Stimulated activated CD4-positive, alpha-beta T cell treated with anti-CD3 and anti-CD28 coated beads, Interleukin-15, amount 100 ng/mL, for 24 hours (primary cell): ENCODE data around the gene TMEM143.

ENCODE experiments used
- DNase-seq: peaks from one replicate; pipeline ENCODE4 v3.0.0-alpha.2; 2020

TMEM143 gene

GRCh38 chr19:48354332-48354992 is 9.3 kb downstream of the TMEM143 start:
- DNase-seq: no peak

- no peak for DNase-seq
Measured at GRCh38 chr19:48353677-48354076, 10.1 kb downstream of the TMEM143 start.

- peak; percentile 88 for DNase-seq
Measured at GRCh38 chr19:48351341-48351752, 12.4 kb downstream of the TMEM143 start.

GRCh38 chr19:48350856-48351255 is 12.9 kb downstream of the TMEM143 start:
- no peak for DNase-seq

GRCh38 chr19:48348737-48349136 is 15.0 kb downstream of the TMEM143 start:
- no peak for DNase-seq

GRCh38 chr19:48348045-48348444 is 15.7 kb downstream of the TMEM143 start:
- no peak for DNase-seq

GRCh38 chr19:48346191-48346590 is 17.5 kb downstream of the TMEM143 start:
- DNase-seq: no peak

GRCh38 chr19:48344892-48345291 is 18.8 kb downstream of the TMEM143 start:
- no peak for DNase-seq

GRCh38 chr19:48342841-48343540 is 20.7 kb downstream of the TMEM143 start:
- DNase-seq: no peak

- no peak for DNase-seq
Measured at GRCh38 chr19:48342414-48342738, 21.4 kb downstream of the TMEM143 start.

- DNase-seq: no peak
Measured at GRCh38 chr19:48341515-48342413, 22.0 kb downstream of the TMEM143 start.

GRCh38 chr19:48340995-48341394 is 22.7 kb downstream of the TMEM143 start:
- no peak for DNase-seq

GRCh38 chr19:48338802-48339503 is 24.8 kb downstream of the TMEM143 start:
- no peak for DNase-seq

- DNase-seq: no peak
Measured at GRCh38 chr19:48338253-48338755, 25.4 kb downstream of the TMEM143 start.

- DNase-seq: peak; percentile 95
Measured at GRCh38 chr19:48333467-48334384, 30.0 kb downstream of the TMEM143 start.

- DNase-seq: peak; percentile 94
Measured at GRCh38 chr19:48332662-48333466, 30.9 kb downstream of the TMEM143 start.

GRCh38 chr19:48332351-48332661 is 31.4 kb downstream of the TMEM143 start:
- no peak for DNase-seq

GRCh38 chr19:48330012-48330681 is 33.6 kb downstream of the TMEM143 start:
- DNase-seq: peak; percentile 84

- DNase-seq: peak; percentile 64
Measured at GRCh38 chr19:48329167-48329891, 34.4 kb downstream of the TMEM143 start.
